Measurements from ENCODE around the gene ARHGEF33.

Gene ARHGEF33

DNA sequence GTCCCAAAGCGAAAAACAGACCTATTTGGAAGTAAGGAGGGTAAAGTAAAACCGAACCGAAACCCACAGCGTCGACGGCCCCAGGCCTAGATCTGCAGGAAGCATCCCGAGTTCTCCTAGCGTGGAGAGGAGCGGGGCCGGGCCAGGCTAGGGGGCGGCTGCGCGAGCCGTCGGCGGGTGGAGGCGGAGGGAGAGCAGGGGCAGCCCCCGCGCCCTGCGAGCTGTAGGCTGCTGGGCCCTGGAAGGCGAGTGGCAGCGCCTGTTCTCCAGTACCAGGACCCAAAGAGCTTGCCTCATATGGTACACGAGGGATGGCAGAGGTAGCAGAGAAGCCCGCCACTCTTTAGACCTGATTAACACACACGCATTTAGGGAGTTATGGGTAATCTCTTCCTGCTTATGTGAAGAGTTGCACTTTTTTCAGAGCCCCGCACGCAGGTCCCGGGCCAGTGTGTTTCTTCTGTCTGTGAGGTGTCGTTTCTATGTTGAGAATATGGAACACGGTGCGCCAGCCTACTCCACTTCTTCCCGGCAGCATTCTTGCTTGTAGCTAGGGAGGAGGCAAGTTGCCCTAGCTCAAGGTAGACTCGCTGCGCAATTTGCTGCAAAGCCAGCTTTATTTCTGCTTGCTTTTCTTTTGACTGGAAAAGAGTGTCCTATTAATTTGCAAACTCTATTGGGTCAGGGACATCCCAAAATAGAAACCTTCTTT is 71.1 kb downstream of the ARHGEF33 start:
- peak in 2 of 3 experiments; percentile 68 to 72 for DNase-seq

GRCh38 chr2:38966006-38966405 is 76.3 kb downstream of the ARHGEF33 start:
- DNase-seq: no peak

GRCh38 chr2:38966678-38967077 is 77.0 kb downstream of the ARHGEF33 start:
- no peak for DNase-seq

DNA sequence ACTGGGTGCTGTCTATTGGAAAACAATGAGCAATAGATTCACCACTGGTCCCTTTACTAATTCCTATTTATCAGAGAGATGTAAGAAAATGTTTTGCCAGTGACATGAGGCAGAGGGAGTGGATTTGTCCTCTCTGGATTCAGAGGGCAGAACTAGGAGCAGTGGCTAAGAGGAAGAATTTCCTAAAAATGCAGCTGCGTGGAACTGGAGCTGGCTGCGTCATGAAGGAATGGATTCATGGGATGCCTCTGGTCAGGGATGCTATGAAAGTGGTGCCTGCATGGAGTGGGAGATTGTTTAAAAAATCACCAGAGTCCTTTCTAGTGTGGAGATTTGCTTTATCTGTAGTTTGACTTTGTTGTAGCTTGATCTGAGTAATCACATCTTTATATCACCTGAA is 78.3 kb downstream of the ARHGEF33 start:
- DNase-seq: no peak

DNA sequence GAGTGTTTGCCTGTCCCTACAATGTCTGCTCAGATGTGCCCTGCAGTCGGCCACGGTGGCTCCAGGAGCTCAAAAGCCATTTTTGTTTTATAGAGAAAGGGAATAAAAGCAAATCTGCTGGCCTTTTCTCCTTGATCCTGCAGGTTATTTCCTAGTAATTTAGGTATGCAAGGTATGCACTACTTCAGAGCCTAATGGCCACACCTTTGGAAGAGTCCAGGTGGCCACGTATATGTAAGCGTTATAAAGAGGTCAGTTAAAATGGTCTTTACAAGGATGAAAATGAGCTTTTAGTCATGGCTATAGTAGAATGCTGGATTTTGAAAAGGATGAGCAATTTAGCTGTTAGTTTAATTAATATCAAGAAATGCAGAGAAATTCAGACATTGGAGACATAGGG is 81.7 kb downstream of the ARHGEF33 start:
- DNase-seq: no peak

GRCh38 chr2:38973266-38973665 is 83.6 kb downstream of the ARHGEF33 start:
- DNase-seq: no peak

- no peak for DNase-seq
Observed at GRCh38 chr2:38975042-38975441, 85.4 kb downstream of the ARHGEF33 start.

- DNase-seq: no peak
Observed at GRCh38 chr2:38977047-38977446, 87.4 kb downstream of the ARHGEF33 start.

GRCh38 chr2:38978296-38978903 is 88.7 kb downstream of the ARHGEF33 start:
- DNase-seq: no peak

GRCh38 chr2:38978908-38979307 is 89.2 kb downstream of the ARHGEF33 start:
- DNase-seq: no peak

GRCh38 chr2:38981003-38981669 is 91.5 kb downstream of the ARHGEF33 start:
- DNase-seq: no peak

DNA sequence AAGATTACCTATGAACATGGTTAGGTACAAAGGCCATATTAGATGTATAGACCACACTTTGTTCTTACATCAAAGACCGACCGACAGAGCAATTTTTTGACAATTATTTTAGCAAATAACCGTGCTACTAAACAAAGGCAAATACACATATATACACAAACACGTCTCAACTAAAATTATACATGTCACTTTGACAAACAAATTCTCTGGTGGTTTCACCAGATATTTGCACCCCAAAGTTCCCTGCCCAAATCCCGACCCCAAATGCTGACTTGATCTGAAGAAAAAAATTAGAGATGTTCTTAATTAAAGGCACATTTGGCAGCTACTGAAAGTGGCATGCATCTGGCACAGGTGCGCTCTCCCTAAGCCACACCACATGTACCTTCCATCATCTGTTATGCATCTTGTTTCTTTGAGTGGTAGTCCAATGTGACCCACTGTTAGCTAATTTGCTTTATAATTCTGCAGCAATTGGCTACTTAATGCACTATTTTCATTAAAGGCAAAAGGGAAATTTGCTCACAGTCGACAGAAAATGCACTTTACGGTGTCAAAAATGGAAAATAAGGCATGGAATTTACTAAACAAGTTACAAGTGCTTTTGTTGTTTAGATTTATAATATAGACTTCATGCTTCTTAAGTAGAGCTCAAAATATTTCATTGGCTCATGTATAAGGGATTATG is 92.1 kb downstream of the ARHGEF33 start:
- DNase-seq: peak in 1 of 3 experiments; percentile 59

- DNase-seq: peak in 1 of 3 experiments; percentile 38
Observed at GRCh38 chr2:38982498-38982897, 92.8 kb downstream of the ARHGEF33 start.

- no peak for DNase-seq
Observed at GRCh38 chr2:38988716-38989115, 99.0 kb downstream of the ARHGEF33 start.

DNA sequence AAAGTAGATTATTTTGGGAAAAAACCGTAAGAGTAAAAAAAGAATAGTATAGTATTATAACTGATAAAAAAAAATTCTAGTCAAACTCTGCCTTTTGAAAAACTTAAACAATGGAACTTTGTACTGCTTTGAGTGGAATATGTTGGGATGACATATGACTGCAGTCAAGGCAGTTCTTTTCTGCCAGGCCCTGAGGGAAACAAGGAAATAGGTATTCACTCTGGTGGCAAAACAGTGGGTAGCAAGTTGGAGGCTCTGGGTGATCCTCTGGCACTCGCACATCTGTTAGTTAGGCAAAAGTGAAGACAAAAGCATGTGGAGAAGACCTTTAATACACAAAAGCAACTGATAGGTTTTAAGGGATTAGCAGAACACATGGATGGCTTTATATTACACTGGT is 102.2 kb downstream of the ARHGEF33 start:
- no peak for DNase-seq

DNA sequence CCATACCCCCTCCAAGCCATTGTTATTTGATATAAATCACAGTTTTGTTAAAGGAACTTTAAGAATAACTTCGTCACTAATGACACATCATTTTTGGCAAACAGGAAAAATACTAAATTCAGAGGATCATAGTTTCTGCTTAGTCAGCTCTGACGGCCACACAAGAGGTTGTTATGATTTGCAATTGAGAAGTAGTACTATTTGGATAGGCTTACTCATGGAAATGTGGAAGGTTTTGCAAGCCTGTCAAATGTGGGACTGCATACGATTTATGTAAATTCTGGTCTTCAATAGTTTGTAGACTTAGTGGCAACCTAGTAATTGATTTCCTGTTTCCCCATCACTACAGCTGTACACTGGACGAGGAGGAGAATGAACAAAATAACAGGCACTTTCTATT is 108.1 kb downstream of the ARHGEF33 start:
- DNase-seq: peak in 1 of 3 experiments; percentile 68

DNA sequence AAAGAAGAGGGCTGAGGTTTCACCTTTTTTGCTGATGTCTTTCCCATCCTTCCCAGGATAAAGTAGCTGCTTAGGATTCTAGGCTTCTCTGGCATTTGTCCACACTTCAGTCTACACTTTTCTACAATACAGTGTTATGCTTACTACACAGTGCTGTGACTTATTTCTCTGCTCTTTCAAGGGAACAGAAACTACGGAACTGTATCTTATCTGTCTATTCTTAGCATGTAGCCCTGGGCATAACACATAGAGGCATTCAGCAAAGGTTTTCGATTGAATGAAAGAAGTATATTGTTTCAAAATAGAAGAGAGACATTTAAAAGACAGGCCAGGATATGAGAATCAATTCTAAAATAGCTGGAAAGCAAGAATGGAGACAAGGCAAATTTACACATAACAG is 110.9 kb downstream of the ARHGEF33 start:
- no peak for DNase-seq

DNA sequence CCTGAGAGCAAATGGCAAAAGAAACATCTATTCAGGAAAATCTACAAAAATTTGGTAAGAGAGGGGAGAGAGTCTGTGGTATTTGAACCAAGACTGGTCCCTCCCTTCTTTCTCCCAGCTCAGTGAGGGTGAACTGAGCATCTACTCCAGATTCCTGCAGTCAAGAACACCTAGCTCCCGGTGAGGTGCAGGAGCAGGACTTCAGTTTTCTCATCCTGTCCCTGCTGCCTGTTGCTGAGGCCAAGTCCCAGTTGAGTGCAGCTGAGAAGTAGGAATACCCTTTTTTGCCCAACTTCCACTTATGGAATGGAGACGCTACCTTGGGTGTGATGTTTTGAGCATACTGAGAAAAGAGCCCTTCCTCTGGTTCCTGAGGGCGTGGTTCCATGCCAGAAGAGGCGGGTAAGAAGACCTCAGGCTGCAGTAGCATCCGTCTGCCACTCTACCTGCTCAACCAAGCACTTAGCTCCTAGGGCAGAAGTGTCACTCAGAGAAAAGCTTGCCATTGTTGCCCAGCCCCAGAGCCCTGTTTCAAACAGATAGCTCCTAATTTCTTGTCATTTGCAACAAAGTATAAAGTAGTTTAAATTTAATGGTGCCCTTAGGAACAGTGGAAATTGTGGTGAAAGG is 118.3 kb downstream of the ARHGEF33 start:
- no peak for DNase-seq

DNA sequence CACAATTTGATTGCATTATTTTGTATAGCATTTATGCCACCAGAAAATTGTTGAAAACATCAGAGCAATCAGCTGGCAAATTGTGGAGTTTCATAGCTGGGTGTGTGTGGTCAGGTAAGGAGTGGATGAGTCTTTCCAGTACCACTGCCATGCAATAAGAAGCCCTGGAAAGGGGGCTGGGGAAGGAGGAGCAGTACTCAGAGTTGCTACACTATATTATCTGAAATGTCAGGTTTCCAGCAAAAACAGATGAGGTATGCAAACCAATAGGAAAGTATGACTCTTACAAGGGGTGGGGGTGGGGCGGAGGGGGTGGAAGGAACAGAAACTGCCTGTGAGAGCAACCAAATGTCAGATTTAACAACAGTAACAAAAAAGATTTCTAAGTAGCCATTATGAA is 119.0 kb downstream of the ARHGEF33 start:
- DNase-seq: no peak

DNA sequence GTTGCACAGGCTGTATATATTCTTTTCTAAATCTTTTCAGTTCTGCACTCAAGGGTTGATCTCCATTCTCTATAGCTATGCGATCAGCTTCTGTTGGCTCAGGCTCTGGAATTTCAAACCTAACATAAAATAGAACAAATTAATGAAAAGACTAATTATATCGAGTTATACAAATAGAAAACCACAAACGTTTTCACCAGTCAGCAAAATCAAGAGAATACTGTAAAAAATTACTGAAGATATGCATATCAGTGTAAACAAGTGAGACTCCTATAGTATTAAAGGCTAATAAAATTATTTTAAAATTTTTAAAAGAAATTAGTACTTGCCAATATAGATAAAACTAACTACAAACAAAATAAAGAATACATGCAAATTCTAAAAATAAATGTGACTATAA is 124.2 kb downstream of the ARHGEF33 start:
- no peak for DNase-seq

DNA sequence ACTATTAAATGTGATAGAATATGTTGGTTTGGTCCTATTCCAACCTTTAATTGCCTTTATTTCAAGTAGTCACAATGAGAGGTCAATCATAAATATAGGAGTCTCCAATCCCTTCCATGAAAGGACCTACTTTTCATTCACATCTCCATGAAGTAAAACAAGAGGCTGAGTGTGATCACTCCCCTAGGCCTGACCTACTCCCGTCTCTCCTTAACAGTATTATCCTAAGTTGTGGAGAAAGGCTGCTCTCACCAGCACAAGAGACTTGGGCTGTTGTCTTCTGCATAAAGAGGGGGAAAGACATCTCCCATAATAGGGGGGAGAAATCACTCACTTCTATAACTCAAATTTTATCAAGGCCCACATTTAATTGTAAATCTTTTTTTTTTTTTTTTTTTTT is 125.7 kb downstream of the ARHGEF33 start:
- DNase-seq: no peak

- no peak for DNase-seq
Observed at GRCh38 chr2:39017334-39017733, 127.7 kb downstream of the ARHGEF33 start.

- DNase-seq: no peak
Observed at GRCh38 chr2:39018638-39019037, 129.0 kb downstream of the ARHGEF33 start.

All from NCI-H1417 (cell line).